Measurements from ENCODE around the gene ITGB8.

- TF ChIP-seq CTCF (IDR thresholded peaks at IDR 0.05) (no peak), POLR2A (IDR thresholded peaks at IDR 0.05) (no peak)
These were observed 123.5 kb downstream of the ITGB8 start for GRCh38 chr7:20454202-20454601.
